Measurements from ENCODE around the gene CFAP65.

The CFAP65 gene

GRCh38 chr2:219016721-219017120 is 24.6 kb downstream of the CFAP65 start:
- DNase-seq (ENCODE audit: low read depth), result no peak
- no peak overlapping the region for H3K4me3 ChIP-seq (replicated peaks; ENCODE audit: low read depth, low read length)
- no peak for TF ChIP-seq CTCF (IDR thresholded peaks at IDR 0.05; ENCODE audit: low read length, missing control alignments)

DNA sequence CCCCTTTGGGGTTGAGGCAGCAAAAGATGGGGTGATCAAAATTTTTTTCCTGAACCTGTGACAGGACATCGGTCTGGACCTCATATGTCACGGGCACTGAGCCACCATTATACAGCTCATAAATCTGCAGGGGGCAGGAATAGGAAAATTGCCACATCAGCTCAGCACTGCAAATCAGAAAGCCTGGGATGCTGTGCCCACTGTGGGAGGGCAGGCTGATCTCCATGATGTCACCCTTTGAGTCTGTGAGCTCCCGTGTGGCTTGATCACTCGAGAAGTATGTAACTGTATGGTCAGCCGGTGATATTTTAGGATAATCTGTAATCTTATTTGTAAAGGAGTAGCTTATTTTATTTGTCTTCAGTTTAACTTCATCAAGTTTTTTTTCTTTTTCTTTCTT is 30.4 kb downstream of the CFAP65 start:
- H3K4me3 ChIP-seq (replicated peaks; ENCODE audit: low read depth, low read length), result no peak overlapping the region
- no peak for TF ChIP-seq CTCF (IDR thresholded peaks at IDR 0.05; ENCODE audit: low read length, missing control alignments)
- no peak for DNase-seq (ENCODE audit: low read depth)

- peak; percentile 34 for TF ChIP-seq CTCF (IDR thresholded peaks at IDR 0.05; ENCODE audit: low read length, missing control alignments)
- peak; percentile 8 for DNase-seq (ENCODE audit: low read depth)
- no peak overlapping the region for H3K4me3 ChIP-seq (replicated peaks; ENCODE audit: low read depth, low read length)
These were observed 31.1 kb downstream of the CFAP65 start for GRCh38 chr2:219010162-219010756.

DNA sequence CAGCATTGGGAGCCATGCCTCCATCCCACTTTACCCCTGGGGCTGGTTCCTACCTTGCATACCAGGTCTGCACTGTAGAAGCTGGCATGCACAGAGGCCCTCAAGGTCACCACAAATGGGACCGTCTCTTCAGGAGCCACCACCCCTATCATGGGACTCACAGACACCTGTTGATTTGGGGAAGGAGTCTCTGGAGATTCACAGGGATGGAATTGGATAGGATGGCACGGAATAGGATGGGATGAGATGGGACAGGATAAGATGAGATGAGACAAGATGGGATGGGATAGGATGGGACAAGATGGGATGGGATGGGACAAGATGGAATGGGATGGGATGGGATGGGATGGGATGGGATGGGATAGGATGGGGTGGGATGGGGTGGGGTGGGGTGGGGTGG is 32.0 kb downstream of the CFAP65 start:
- TF ChIP-seq CTCF (IDR thresholded peaks at IDR 0.05; ENCODE audit: low read length, missing control alignments), result no peak
- no peak overlapping the region for H3K4me3 ChIP-seq (replicated peaks; ENCODE audit: low read depth, low read length)
- DNase-seq (ENCODE audit: low read depth), result no peak

GRCh38 chr2:219003979-219004378 is 37.3 kb downstream of the CFAP65 start:
- no peak overlapping the region for H3K4me3 ChIP-seq (replicated peaks; ENCODE audit: low read depth, low read length)
- no peak for DNase-seq (ENCODE audit: low read depth)
- TF ChIP-seq CTCF (IDR thresholded peaks at IDR 0.05; ENCODE audit: low read length, missing control alignments), result no peak

GRCh38 chr2:219003267-219003634 is 38.1 kb downstream of the CFAP65 start:
- no peak overlapping the region for H3K4me3 ChIP-seq (replicated peaks; ENCODE audit: low read depth, low read length)
- DNase-seq (ENCODE audit: low read depth), result no peak
- no peak for TF ChIP-seq CTCF (IDR thresholded peaks at IDR 0.05; ENCODE audit: low read length, missing control alignments)

All from fibroblast of pulmonary artery (primary cell).